GM12875 (cell line): ENCODE measurements around the gene EVL.

Source experiments
- H3K4me3 ChIP-seq: one replicate; pipeline ENCODE4 v1.5.1; 2011; ENCODE audit warnings: low read depth, low read length, control low read depth
- TF ChIP-seq, protein P1 (sequence below): IDR thresholded peaks from 2 replicates; pipeline ENCODE4 v1.5.1; 2011; ENCODE audit warnings: low read depth, mild to moderate bottlenecking, control low read depth, inconsistent platforms, low read length, moderate library complexity, borderline replicate concordance; ENCODE audit not compliant: insufficient read depth

EVL gene

DNA sequence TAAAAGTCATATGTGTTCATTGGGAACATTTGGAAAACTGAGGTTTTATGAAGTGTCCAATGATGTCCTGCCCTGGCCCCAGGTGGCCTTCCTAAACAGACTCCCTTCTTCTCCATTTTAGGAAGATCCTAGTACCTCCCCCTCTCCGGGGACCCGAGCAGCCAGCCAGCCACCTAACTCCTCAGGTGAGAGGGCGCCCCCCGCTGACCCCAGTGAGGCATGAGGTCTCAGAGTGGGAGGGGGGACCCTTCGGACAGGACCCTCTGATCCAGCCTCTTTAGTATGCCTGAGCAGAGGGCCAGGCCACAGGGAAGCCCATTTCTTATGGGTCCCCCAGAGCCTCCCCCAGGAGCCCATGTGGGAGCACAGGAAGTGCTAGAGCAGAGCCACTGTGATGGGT lies 70.6 kb downstream of the EVL start:
- TF ChIP-seq, protein P1, sequence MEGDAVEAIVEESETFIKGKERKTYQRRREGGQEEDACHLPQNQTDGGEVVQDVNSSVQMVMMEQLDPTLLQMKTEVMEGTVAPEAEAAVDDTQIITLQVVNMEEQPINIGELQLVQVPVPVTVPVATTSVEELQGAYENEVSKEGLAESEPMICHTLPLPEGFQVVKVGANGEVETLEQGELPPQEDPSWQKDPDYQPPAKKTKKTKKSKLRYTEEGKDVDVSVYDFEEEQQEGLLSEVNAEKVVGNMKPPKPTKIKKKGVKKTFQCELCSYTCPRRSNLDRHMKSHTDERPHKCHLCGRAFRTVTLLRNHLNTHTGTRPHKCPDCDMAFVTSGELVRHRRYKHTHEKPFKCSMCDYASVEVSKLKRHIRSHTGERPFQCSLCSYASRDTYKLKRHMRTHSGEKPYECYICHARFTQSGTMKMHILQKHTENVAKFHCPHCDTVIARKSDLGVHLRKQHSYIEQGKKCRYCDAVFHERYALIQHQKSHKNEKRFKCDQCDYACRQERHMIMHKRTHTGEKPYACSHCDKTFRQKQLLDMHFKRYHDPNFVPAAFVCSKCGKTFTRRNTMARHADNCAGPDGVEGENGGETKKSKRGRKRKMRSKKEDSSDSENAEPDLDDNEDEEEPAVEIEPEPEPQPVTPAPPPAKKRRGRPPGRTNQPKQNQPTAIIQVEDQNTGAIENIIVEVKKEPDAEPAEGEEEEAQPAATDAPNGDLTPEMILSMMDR = no peak
- H3K4me3 ChIP-seq = no peak overlapping the region

DNA sequence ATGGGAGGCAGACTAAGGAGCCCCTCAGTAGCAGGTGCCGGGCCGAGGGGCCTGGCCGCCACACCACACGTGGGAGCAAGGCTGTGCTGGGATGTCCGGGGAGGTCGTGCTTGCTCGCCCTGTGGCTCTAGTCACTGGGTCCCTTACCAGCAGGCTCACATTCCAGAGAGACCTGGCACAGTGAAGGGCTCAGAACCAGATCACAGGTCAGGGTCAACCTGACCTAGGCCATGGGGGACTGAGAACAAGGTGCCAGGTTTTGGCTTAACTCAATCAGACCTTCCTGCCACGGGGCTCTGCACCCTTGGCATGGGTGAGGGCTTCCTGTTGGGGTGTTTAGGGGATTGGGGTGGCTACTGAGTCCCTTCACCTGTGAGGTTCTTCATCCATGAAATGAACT lies 72.0 kb downstream of the EVL start:
- TF ChIP-seq, protein P1 = no peak
- H3K4me3 ChIP-seq = no peak overlapping the region

DNA sequence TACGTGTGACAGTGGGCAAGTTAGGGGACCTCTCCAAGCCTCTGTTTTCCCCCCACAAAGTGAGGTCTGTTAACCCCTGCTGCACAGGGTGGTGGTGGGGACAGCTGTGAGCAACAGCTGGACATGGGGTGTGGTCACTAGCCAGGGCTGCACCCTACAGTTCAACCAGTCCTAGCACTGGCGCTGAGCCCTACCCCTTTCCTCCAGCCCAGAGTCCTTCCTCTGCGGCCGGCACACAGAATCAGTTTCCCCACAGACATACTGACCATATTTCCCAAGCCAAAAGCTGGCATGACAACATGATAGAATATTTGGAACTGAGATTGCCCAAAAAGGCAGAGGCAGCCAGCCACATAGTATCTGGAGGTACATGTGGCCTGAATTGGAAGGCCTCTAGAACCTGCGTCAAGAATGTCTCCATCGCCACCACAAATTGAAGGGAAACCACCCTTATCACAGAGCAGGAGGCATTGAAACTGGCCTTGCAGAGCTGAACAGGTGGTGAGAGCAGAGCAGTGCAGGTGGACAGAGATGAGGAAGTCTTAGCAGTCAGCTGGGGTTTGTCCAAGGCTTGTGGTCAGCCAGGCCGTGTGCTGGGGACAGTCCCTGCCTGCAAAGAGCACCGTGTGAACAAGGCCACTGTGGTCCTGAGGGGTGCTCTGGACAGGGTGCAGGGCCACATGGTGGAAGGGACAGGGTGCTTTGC lies 73.0 kb downstream of the EVL start:
- no peak overlapping the region for H3K4me3 ChIP-seq
- TF ChIP-seq, protein P1 = no peak

DNA sequence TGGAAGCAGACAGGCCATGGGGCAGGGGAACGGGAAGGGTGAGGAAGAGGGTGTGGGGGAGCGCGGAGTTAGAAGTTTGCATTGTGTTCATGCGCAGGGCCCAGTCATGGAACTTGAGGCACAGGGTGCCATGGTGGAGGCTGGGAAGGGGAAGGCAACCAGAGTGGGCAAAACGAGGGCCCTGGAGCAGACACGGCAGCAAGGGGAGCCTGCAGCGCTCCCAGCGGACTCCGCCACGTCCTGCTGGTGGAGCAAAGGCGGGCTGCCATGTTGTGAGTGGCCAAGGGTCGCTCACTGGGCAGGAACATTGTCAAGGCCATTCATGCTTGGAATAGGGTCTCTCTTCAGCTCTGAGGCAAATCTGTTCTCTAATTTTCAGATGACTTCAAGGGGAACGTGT lies 73.7 kb downstream of the EVL start:
- no peak overlapping the region for H3K4me3 ChIP-seq
- TF ChIP-seq, protein P1 = no peak

DNA sequence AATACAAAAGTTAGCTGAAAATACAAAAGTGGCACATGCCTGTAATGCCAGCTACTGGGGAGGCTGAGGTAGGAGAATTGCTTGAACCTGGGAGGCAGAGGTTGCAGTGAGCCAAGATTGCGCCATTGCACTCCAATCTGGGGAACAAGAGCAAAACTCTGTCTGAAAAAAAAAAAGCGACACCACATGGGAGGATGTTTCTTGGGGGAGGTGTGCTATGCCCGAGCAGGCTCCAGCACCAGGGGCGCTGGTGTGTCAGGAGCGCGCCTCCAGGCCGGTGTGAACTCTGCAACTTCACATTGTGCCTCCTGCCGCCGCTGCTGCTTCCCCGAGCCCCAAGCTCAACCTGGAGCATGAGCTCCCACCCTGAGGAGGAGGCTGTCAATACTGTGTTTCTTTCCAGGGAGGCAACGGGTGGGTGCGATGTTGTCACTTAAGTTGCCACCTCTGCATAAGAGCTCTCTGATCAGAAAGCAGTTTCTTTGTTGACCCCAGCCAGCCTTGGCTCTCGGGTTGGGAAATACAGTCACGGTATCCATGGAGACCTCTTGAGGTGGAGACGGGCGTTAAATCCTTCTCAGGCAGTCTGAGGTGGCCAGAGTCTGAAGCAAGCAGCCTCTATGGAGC lies 75.3 kb downstream of the EVL start:
- TF ChIP-seq, protein P1 = no peak
- H3K4me3 ChIP-seq = no peak overlapping the region

DNA sequence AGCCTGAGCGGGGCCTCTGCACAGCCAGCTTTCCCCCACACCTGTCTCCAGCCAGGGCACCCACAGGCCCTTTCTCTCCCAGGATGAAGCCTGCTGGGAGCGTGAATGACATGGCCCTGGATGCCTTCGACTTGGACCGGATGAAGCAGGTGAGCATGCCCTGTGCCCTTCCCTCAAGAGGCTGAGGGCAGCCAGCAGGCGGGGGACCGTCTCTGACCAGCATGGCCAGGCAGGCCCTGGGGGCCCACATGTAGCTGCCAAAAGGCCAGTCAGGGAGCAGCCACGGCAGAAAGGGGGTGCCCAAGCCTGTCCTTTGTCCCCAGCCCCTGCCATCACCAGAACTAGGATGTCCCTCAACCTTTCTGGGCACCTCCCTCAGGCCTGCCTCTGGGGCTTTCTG lies 75.9 kb downstream of the EVL start:
- TF ChIP-seq, protein P1 = no peak
- no peak overlapping the region for H3K4me3 ChIP-seq
